Measurements from ENCODE around the gene ATXN3.
A peak's percentile ranks its signal among the peaks of the same experiment; 100 is the strongest.

ATXN3 gene

DNA sequence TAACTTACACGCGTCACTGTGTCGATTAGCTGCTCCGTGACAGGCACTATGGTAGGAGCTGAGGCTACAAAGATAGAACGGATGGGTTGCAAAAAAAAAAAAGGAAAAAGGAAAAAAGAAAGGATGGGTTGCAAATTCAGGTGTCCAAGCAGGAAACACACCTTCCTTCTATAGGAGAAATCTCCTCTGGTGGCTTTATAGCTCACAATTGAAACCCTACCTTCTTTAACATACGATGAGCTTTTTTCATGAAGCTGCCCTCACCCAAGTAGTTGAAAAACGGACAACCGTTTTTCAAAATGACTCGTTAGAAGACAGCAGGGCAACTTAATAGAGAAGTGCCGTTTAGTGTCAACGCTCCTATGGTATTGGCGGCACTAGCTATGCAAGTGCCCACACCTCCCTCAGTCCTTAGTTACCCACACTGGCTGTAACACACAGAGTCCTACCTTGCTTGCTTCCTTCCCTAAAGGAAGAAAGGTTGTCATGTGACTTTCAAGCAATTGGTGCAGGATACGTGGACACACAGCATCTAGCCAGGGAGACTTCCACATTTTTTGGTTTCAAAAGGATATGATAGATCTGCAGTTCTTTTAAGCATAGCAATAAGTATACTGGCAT lies 65.8 kb downstream of the ATXN3 start:
- TF ChIP-seq POLR2AphosphoS5 (IDR thresholded peaks at IDR 0.05; ENCODE audit: low read depth, low read length) = no peak
- TF ChIP-seq TAF1 (IDR thresholded peaks at IDR 0.05; ENCODE audit: borderline replicate concordance, insufficient read depth, low read length) = no peak
- TF ChIP-seq SIN3A (IDR thresholded peaks at IDR 0.05; ENCODE audit: borderline replicate concordance, insufficient read depth, low read length) = no peak
- no peak for TF ChIP-seq FOXP2 (optimal IDR thresholded peaks at IDR 0.05; ENCODE audit: borderline replicate concordance, extremely low read depth, extremely low read length, insufficient read depth)
- TF ChIP-seq, protein P1, sequence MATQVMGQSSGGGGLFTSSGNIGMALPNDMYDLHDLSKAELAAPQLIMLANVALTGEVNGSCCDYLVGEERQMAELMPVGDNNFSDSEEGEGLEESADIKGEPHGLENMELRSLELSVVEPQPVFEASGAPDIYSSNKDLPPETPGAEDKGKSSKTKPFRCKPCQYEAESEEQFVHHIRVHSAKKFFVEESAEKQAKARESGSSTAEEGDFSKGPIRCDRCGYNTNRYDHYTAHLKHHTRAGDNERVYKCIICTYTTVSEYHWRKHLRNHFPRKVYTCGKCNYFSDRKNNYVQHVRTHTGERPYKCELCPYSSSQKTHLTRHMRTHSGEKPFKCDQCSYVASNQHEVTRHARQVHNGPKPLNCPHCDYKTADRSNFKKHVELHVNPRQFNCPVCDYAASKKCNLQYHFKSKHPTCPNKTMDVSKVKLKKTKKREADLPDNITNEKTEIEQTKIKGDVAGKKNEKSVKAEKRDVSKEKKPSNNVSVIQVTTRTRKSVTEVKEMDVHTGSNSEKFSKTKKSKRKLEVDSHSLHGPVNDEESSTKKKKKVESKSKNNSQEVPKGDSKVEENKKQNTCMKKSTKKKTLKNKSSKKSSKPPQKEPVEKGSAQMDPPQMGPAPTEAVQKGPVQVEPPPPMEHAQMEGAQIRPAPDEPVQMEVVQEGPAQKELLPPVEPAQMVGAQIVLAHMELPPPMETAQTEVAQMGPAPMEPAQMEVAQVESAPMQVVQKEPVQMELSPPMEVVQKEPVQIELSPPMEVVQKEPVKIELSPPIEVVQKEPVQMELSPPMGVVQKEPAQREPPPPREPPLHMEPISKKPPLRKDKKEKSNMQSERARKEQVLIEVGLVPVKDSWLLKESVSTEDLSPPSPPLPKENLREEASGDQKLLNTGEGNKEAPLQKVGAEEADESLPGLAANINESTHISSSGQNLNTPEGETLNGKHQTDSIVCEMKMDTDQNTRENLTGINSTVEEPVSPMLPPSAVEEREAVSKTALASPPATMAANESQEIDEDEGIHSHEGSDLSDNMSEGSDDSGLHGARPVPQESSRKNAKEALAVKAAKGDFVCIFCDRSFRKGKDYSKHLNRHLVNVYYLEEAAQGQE (IDR thresholded peaks at IDR 0.05; ENCODE audit: insufficient read depth in 1 of 2, low read depth in 2 of 2, low read length in 2 of 2) = no peak

DNA sequence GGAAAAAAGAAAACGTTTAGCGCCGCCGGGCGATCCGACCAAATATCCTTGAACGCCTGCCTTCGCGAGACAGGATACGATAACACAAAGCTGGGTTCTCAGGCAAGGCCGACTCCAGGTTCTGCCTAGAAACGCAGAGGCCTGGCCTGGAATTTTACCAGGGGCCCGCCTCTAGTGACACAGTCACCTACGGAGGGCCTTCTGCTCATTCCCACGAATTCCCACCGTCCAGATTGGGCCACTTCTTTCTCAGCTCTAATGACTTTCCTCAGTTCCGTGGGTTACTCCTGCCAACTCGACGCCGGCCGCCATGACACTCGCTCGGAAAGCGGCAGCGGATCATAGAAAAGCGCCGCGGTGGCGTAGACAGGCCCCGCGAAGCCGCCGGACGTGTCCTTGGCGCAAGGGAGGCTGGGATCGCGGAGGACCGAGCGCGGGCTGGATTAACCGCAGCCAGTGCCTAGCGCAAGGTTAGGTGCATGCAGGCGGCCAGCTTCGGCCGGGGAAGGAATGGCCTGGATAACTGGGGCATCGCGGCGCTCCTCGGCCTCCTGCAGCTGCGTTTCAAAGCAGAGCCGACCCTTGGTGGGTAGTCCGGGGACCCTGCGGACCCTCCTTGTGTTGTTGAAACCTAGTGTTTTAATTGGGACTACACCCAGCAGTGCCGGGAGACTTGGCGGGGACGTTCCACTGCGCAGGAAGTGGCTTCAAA lies 66.5 kb downstream of the ATXN3 start, which contains the start of gene TRIP11:
Gene TRIP11 (minus strand): TSS at position 341 of the 712 bp plus-strand sequence. CDS start 374 bp downstream, outside the sequence.
- peak; percentile 78; the same call in 1 of the 2 replicates for TF ChIP-seq TAF1 (IDR thresholded peaks at IDR 0.05; ENCODE audit: borderline replicate concordance, insufficient read depth, low read length)
- TF ChIP-seq, protein P1 (IDR thresholded peaks at IDR 0.05; ENCODE audit: insufficient read depth in 1 of 2, low read depth in 2 of 2, low read length in 2 of 2) = 0 out of 4 replicates have a peak, but pooled peaks have one; percentile 29 to 37
- no peak; the same call in 1 of the 2 replicates for TF ChIP-seq SIN3A (IDR thresholded peaks at IDR 0.05; ENCODE audit: borderline replicate concordance, insufficient read depth, low read length)
- TF ChIP-seq FOXP2 (optimal IDR thresholded peaks at IDR 0.05; ENCODE audit: borderline replicate concordance, extremely low read depth, extremely low read length, insufficient read depth) = peak; percentile 69
- peak; percentile 89 for TF ChIP-seq POLR2AphosphoS5 (IDR thresholded peaks at IDR 0.05; ENCODE audit: low read depth, low read length)

DNA sequence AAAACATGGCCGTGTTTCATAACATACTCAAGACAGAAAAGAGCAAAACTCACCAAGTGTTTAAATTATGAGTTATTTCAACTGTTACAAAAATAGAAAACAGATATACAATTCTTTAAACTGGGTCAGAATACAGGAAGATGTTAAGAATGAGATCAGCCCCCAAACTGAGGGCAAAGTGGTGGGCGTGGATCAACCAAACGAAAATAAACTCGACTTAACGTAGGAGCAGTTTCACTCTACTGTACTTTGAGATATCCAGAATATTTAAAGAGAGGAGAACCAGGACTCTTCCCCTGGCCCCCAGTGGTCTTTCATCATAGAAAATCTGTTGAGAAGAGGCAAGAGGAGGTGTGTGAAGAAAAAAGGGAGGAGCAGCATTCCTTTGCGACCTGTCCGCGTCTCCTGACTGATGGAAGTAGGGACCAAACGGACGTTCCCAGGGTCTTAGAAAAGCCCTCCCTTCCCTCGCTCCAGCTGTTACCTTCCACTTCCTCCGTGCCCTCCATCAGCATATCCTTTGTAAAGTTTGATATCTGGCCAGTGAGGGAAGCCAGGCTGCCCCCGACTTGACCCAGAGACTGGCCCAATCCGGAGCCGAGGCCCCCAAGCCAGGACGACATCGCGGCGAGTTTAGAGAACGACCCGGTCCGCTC lies 67.2 kb downstream of the ATXN3 start:
- TF ChIP-seq TAF1 (IDR thresholded peaks at IDR 0.05; ENCODE audit: borderline replicate concordance, insufficient read depth, low read length) (no peak), POLR2AphosphoS5 (IDR thresholded peaks at IDR 0.05; ENCODE audit: low read depth, low read length) (no peak), FOXP2 (optimal IDR thresholded peaks at IDR 0.05; ENCODE audit: borderline replicate concordance, extremely low read depth, extremely low read length, insufficient read depth) (no peak), SIN3A (IDR thresholded peaks at IDR 0.05; ENCODE audit: borderline replicate concordance, insufficient read depth, low read length) (no peak)
- TF ChIP-seq, protein P1 (IDR thresholded peaks at IDR 0.05; ENCODE audit: insufficient read depth in 1 of 2, low read depth in 2 of 2, low read length in 2 of 2) = no peak

DNA sequence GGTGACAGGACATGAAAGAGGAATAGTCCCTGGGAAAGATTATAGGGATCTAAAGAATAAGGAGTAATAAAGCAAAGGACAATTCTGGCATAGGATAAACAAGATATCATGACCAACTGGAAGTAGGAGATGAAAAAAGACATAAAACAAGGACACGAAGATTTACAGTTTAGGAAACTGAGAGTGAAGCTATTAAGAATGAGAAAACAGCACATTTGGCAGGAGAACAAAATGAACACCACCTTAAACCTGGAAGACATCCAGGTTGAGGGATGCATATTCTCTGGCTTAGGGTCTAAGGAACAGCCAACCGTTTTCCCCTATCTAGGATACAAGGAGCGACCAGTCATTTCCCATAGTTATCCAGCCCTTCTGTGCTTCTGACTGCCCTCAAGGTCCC lies 68.4 kb downstream of the ATXN3 start:
- TF ChIP-seq, protein P1 (IDR thresholded peaks at IDR 0.05; ENCODE audit: insufficient read depth in 1 of 2, low read depth in 2 of 2, low read length in 2 of 2) = no peak
- TF ChIP-seq TAF1 (IDR thresholded peaks at IDR 0.05; ENCODE audit: borderline replicate concordance, insufficient read depth, low read length) = no peak
- TF ChIP-seq FOXP2 (optimal IDR thresholded peaks at IDR 0.05; ENCODE audit: borderline replicate concordance, extremely low read depth, extremely low read length, insufficient read depth) = no peak
- no peak for TF ChIP-seq POLR2AphosphoS5 (IDR thresholded peaks at IDR 0.05; ENCODE audit: low read depth, low read length)
- TF ChIP-seq SIN3A (IDR thresholded peaks at IDR 0.05; ENCODE audit: borderline replicate concordance, insufficient read depth, low read length) = no peak

Measured in PFSK-1 (cell line).